SH-SY5Y (cell line): ENCODE results near the gene HOXA1.

Experiments used
- GATA2 ChIP-seq: IDR thresholded peaks from 2 replicates; pipeline ENCODE4 v1.6.1; 2011; ENCODE audit warnings: mild to moderate bottlenecking, low read depth, low read length
- GATA3 ChIP-seq: IDR thresholded peaks from 2 replicates; pipeline ENCODE4 v1.6.1; 2011; ENCODE audit warnings: low read depth, mild to moderate bottlenecking, low read length, moderate library complexity

Gene HOXA1

DNA sequence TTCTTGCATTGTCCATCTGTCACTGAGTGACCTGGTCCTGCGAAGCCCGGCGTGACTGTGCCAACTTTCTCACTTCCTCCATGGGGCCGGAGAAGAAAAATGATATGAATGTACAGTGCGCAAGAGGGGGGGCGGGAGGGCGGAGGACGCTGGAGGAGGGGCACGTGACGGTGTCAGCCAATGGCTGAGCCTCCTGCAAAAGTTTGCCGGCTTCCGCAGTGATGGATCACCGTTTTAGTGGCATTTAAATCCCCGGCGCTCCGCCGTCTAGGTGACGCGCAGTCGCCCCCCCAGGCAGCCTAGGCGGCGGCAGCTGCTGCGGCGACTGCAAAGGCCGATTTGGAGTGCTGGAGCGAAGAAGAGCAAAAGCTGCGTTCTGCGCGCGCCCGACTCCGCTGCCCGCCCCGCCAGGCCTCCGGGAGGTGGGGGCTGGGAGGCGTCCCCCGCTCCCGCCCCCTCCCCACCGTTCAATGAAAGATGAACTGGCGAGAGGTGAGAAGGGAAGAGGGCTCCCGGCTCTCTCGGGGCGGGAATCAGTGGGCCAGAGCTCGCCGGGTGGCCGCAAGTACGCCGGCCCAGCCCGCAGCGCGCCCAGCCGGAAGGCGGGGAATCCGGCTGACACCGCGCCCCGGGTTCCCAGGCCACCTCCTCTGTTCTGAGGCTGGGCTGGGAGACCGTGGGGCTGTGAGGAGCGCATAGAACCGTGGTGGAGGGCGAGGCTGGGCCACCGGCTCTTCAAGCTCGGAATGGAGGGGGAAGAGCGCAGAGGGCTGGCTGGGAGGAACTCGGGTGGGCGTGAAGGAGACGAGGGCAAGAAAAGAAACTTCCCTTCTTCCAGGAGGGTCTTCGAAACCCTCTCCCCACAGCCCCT lies at the start of gene HOXA1:
HOXA1 (minus strand) TSS at position 104 of the 871 bp plus-strand sequence; CDS start at position 16, 88 bp downstream.
- TF ChIP-seq GATA2 = no peak

DNA sequence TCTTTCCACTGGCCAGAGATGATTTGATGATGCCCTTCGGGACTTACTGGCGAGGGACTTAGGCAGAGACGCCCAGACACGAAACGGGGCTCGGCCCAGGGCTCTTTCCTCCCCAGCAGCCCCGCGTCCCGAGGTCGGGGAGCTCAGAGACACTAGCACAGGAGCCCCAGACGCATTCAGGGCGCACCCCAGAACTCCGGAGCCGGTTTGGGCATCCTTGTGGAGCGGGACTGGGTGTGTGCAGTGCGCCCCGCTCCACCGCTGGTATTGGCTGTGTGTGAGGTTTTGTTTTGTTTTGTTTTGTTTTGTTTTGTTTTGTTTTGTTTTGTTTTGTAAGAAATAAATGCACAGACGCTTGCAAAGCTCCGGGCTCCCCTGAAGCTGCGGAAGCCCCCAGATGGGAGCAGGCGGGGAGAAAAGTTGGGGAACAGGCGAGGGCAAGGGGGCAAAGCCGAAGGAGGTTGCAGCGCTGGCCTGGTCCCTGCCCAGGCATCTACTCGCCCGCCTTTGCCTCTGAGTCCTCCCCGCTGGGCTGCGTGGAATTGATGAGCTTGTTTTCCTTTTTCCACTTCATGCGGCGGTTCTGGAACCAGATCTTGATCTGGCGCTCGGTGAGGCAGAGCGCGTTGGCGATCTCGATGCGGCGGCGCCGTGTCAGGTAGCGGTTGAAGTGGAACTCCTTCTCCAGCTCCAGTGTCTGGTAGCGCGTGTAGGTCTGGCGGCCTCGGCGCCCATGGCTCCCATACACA lies 49.5 kb upstream of the HOXA1 start:
- TF ChIP-seq GATA3 = no peak
- no peak for TF ChIP-seq GATA2

DNA sequence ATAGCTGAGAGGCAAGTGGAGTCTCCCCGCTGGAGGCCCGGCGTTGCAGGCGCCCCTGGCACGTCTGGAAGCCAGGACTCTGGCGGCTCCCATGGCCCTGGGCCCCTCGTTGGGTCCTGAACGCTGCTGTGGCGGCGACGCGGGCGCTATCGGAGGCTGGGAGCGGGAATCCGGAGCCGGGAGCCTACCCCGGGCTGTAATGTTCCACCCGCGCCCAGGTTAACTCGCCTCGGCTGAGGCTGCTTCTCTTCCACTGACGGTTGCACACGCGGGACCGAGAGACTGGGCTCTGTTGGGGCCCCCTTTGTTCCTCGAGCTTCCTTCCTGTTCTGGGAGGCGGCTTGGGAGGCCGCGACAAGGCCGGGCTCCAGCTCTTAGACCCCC lies 49.0 kb upstream of the HOXA1 start:
- TF ChIP-seq GATA2 = no peak
- no peak for TF ChIP-seq GATA3

DNA sequence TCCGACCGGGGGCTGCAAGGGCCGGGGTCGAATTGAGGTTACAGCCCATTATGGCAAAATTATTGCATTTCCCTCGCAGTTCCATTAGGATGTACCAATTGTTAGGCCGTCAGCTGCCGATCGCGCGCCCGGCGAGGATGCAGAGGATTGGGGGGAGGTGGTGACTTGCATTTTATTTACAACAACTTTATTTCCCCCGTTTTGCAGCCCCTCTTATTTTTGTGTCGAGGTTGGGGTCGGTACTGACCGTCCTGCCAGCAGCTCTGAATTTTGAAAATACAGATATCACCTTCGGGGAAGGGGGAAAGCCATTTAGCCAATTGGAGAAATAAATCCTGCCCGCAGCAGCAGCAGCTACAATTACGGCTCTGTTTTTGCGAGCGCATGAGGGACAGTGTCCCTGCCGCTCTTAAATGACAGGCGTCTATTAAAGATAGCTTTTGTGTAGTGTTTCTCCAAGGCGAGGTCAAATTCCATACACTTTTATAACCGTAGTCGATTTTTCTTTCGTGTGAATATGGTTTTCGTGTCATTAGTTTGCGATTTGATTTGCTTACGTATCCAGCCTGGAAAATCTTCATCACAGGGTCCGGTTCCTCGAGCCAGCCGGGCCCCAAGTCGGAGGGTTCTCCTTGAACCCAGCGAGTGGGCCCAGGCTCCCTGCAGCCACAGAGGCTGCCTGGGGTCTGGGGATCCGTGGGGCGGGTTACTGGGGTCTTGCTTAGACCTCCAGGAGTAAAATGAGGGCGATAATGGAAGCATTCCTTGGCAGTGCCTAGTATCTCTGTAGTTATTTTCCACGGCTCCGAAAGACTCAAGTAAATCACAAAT lies 48.4 kb upstream of the HOXA1 start:
- TF ChIP-seq GATA2 (no peak), GATA3 (no peak)

DNA sequence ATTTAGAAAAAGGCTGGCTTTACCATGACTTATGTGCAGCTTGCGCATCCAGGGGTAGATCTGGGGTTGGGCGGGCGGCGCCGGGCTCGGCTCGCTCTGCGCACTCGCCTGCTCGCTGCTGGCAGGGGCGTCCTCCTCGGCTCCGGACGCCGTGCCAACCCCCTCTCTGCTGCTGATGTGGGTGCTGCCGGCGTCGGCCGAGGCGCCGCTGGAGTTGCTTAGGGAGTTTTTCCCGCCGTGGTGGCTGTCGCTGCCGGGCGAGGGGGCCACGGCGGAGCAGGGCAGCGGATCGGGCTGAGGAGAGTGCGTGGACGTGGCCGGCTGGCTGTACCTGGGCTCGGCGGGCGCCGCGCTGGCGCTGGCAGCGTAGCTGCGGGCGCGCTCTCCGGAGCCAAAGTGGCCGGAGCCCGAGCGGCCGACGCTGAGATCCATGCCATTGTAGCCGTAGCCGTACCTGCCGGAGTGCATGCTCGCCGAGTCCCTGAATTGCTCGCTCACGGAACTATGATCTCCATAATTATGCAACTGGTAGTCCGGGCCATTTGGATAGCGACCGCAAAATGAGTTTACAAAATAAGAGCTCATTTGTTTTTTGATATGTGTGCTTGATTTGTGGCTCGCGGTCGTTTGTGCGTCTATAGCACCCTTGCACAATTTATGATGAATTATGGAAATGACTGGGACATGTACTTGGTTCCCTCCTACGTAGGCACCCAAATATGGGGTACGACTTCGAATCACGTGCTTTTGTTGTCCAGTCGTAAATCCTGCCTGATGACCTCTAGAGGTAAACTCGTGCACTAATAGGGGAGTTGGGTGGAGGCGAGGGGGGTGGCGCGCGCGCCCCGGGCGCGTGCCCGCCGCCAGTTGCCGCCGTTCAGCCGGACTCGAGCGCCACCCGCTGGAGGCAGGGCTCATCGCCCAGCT lies 47.5 kb upstream of the HOXA1 start, which contains the start of gene HOXA5:
HOXA5 (minus strand) TSS at position 659 of the 927 bp plus-strand sequence; CDS start at position 585, 74 bp downstream.
- TF ChIP-seq GATA2 (no peak), GATA3 (no peak)

DNA sequence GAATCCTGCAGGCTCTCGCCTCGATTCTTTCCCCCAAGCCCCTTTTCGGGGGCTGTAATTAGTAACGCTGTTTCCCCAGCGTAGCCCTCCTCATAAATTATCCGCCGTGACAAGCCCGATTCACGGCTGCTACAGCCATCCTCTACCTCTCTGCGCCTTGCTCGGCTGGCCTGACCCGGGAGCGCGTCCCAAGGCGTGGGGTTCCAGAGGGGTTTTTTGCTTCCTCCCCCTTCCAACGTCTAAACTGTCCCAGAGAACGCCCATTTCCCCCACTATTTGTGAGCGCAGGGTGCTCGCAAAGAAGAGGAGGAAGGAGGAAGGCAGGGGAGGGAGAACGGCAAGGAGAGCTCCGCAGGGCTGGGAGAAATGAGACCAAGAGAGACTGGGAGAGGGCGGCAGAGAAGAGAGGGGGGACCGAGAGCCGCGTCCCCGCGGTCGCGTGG lies 46.8 kb upstream of the HOXA1 start:
- TF ChIP-seq GATA2 (no peak), GATA3 (no peak)

DNA sequence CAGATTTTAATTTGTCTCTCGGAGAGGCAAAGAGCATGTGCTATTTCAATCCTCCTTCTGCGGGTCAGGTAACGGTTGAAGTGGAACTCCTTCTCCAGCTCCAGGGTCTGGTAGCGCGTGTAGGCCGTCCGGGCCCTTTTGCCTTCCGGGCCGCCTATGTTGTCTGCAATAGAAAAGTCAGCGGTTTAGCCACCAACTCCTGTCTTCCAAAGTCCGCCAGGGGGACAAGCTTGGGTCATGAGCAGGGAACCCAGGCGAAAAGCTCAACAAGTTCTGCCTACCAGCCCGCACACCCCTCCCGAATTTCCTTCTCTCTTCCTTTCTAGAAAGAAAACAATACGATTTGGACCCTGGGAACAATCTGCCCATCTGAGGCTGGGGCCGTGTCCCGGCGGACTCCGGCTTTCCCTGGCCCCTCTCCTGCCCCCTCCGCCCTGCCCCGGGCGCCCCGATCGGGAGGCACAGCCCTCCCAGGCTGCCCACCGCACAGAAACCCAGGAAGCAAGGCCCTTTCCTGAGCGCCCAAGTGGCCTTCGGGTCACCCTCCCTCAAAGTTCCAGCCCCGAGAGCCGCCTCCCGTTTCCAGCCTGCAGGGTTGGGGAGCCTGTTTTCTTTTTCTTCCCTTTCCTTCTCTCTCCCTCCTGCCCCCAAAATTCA lies 46.3 kb upstream of the HOXA1 start:
- TF ChIP-seq GATA3 (no peak), GATA2 (no peak)

DNA sequence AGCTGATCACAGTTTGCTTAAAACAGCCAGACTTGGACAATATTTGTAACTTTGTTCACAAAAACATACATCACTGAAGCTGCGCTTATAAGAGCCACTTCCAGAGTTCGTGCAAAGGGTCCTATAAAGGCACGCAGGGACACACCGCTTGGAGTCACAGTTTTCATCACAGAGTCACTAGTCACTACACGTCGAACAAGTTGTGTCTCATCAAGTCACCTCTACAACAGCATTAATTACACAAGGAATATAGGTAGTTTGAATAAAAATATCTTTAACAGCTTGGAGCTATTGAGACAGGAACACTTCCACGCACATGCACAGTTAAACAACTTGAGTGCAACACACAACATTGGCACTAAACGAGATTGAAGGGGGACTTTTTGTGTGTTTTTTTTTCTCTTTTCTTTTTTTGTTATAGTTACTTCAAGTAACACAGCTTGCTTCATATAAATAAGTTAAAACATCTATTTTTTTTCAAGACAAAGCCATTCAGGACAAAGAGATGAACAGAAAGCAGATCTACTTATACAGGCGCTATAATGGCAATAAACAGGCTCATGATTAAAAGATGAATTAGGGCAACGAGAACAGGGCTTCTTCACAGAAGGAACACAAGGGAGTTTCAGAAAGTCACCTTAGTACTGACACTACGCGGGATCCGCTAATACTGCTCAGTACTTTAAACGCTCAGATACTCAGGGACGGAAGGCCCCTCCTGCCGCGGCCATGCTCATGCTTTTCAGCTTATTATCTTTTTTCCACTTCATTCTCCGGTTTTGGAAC lies 45.5 kb upstream of the HOXA1 start:
- TF ChIP-seq GATA3 = no peak
- TF ChIP-seq GATA2 = no peak

DNA sequence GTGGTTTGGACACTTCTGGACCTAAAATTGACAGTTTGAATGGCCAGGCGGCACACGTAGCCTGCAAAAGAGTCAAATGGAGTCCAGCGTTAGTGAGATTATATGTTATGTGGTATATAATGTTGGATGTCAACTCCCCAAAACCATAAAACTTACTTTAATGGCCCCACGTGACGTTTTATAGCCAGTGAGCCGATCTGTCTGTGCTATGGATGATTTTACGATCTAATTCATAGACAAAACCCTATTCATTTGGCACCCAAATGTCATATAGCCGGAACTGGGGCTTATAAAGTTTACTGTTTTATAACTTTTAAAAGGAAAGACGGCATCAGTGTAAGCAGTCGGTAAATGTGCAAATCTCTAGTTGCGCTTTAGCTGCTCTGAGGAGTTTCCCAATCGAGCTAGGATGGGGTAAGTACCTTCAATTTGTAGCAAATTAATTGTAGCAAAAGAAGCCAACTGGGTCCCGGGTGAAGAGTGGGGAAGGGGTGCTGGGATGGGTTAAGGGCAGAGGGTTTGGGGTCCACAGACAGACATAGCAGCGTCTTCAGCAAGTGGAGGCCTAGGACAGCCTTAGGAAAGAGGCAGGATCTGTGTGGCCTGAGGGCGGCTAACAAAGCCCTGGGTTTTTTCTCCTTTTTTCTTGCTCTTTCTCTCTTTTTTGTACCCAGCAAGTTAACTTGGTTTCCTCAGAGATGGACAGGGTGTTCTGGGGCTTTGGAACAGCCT lies 44.5 kb upstream of the HOXA1 start:
- TF ChIP-seq GATA2 = no peak
- TF ChIP-seq GATA3 = no peak

DNA sequence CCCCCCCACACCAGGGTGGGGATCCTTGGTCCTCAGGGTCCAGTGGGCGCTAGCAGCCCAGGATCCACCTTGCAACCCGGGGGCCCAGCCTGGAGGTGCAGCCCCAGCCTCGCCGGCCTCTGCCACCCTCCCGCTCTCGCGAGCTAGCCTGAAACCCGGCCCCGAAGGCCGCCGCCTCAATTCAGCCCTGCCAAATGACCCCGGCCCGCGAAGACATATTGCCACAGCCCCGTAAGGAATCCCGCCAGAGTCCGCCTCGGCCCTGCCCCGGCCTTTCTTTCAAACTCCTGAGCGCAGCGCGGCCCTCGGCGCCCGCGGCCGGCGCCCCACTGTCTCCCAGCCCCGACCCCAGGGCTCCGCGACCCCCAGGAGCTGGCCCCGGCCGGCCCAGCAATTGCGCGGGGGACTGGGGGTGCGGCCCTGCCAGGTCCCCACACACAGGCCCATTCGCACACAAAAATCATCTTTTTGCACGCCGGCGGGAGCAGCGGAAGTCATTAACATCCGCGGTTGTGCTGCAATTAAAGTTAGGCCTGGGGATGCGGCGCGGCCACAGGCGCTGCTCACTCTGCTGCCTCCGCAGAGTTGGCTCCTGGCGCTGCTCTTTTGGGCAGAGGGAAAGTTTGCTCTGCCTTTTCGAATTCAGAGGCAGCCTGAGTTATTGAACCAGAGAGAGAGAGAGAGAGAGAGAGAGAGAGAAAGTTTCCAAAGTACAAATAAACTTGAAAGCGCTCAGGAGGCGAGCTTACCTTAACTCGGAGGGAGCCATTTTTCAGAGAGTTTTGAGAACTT lies 43.7 kb upstream of the HOXA1 start:
- TF ChIP-seq GATA3 (no peak), GATA2 (no peak)

DNA sequence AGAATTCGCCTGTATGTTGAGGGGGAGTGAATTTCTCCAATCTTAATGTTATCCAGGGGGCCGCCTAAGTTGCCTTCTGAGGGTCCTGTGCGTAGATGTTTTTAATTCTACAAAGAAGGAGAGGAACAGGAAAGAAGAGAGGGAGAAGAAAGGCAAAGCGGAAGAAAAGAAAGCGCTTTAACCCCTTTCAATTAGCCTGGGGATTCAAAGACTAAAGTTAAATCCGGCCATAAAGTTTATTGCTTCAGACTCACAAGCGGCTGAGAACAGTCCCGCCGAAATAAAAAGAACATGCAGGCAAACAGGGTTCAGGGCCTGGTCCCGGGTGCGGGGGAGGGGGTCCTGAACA lies 43.2 kb upstream of the HOXA1 start:
- TF ChIP-seq GATA3 = no peak
